PFSK-1 (cell line): ENCODE measurements around the gene CALML4.
A peak's percentile ranks its signal among the peaks of the same experiment; 100 is the strongest.

ENCODE experiments used
- FOXP2 ChIP-seq: optimal IDR thresholded peaks from 2 replicates; pipeline ENCODE3; 2011; ENCODE audit warnings: borderline replicate concordance, control low read depth, inconsistent platforms; ENCODE audit not compliant: insufficient read depth; ENCODE audit errors: extremely low read length, extremely low read depth
- POLR2AphosphoS5 ChIP-seq: IDR thresholded peaks from 2 replicates; pipeline ENCODE4 v1.6.1; 2012; ENCODE audit warnings: low read depth, mild to moderate bottlenecking, control low read depth, low read length, moderate library complexity
- SIN3A ChIP-seq: IDR thresholded peaks from 2 replicates; pipeline ENCODE4 v1.6.1; 2012; ENCODE audit warnings: mild to moderate bottlenecking, low read length, moderate library complexity, borderline replicate concordance; ENCODE audit not compliant: insufficient read depth
- TAF1 ChIP-seq: IDR thresholded peaks from 2 replicates; pipeline ENCODE4 v1.6.1; 2012; ENCODE audit warnings: low read length, control low read depth, borderline replicate concordance; ENCODE audit not compliant: insufficient read depth
- TF ChIP-seq, protein P1 (sequence below), 2 experiments: IDR thresholded peaks; 2 replicates each; pipeline versions ENCODE4 v1.6.1 to v1.8.0; 2011 to 2012; ENCODE audit warnings: low read depth in 2 of 2, low read length in 2 of 2, control low read depth in 1 of 2, inconsistent platforms in 1 of 2, mild to moderate bottlenecking in 1 of 2, moderate library complexity in 1 of 2; ENCODE audit not compliant: insufficient read depth in 1 of 2

Gene CALML4

GRCh38 chr15:68228143-68228970, 23.2 kb upstream of the CALML4 start:
- TF ChIP-seq, protein P1, sequence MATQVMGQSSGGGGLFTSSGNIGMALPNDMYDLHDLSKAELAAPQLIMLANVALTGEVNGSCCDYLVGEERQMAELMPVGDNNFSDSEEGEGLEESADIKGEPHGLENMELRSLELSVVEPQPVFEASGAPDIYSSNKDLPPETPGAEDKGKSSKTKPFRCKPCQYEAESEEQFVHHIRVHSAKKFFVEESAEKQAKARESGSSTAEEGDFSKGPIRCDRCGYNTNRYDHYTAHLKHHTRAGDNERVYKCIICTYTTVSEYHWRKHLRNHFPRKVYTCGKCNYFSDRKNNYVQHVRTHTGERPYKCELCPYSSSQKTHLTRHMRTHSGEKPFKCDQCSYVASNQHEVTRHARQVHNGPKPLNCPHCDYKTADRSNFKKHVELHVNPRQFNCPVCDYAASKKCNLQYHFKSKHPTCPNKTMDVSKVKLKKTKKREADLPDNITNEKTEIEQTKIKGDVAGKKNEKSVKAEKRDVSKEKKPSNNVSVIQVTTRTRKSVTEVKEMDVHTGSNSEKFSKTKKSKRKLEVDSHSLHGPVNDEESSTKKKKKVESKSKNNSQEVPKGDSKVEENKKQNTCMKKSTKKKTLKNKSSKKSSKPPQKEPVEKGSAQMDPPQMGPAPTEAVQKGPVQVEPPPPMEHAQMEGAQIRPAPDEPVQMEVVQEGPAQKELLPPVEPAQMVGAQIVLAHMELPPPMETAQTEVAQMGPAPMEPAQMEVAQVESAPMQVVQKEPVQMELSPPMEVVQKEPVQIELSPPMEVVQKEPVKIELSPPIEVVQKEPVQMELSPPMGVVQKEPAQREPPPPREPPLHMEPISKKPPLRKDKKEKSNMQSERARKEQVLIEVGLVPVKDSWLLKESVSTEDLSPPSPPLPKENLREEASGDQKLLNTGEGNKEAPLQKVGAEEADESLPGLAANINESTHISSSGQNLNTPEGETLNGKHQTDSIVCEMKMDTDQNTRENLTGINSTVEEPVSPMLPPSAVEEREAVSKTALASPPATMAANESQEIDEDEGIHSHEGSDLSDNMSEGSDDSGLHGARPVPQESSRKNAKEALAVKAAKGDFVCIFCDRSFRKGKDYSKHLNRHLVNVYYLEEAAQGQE (IDR thresholded peaks at IDR 0.05; ENCODE audit: insufficient read depth in 1 of 2, low read depth in 2 of 2, low read length in 2 of 2), result no peak
- TF ChIP-seq SIN3A, result peak; percentile 55; the same call in 1 of the 2 replicates

GRCh38 chr15:68227643-68228142, 22.6 kb upstream of the CALML4 start:
- TF ChIP-seq POLR2AphosphoS5 (no peak), SIN3A (no peak), FOXP2 (no peak), TAF1 (no peak)
- TF ChIP-seq, protein P1 (IDR thresholded peaks at IDR 0.05; ENCODE audit: insufficient read depth in 1 of 2, low read depth in 2 of 2, low read length in 2 of 2), result no peak

DNA sequence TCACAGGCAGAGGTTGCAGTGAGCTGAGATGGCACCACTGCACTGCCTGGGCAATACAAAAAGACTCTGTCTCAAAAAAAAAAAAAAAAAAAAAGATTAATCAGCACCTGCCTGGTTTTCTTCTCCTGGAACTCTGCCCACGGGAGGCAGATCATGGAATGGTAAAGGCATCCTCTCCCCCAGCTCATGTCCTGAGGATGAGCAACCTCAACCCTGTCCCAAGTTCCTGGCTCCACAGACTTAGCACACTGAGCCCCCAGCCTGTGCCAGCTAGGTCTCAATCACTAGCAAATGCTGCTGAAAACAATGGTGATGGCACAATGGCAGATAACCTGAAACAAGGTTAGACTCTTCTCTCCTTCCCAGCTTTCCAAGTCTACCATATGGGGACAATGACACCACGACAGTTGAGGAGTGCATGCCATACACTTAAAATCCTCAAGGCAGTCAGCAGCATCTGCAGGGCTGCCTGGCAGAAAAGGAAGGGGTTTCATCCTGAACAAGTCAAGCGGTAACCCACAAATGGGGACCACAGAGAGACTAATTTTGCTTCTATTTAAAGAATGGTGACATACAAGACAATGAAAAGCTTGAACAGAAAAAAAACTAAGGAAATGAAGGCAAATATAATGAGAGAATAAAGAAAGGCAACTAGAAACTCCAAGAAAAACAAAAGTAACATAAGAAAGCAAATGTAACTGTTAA, 19.6 kb upstream of the CALML4 start:
- TF ChIP-seq FOXP2 (no peak), TAF1 (no peak), SIN3A (no peak), POLR2AphosphoS5 (no peak)
- TF ChIP-seq, protein P1 (IDR thresholded peaks at IDR 0.05; ENCODE audit: insufficient read depth in 1 of 2, low read depth in 2 of 2, low read length in 2 of 2), result no peak

- TF ChIP-seq, protein P1 (IDR thresholded peaks at IDR 0.05; ENCODE audit: insufficient read depth in 1 of 2, low read depth in 2 of 2, low read length in 2 of 2), result no peak
- TF ChIP-seq TAF1 (no peak), SIN3A (no peak), POLR2AphosphoS5 (no peak), FOXP2 (no peak)
These were observed 19.0 kb upstream of the CALML4 start for GRCh38 chr15:68224108-68224507.

DNA sequence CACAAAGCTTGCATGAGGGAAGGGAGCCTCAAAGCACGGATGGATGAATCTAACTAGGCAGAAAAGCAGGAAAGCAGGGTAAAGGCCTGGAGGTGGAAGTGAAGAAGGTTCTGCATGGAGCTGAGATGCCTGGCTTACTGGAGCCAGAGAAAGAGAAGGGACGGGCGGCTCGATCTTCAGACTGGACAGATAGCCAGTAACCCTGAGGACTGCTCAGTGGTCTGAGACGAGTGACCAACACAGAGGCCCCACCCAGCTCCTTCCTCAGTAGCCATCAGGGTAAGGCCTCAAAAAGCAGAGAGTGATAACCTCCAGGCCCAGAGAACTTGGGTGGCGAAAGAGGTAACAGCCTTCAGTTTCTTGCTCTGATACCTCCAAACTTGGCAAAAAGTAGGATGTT, 18.0 kb upstream of the CALML4 start:
- TF ChIP-seq SIN3A (no peak), POLR2AphosphoS5 (no peak), TAF1 (no peak), FOXP2 (no peak)
- TF ChIP-seq, protein P1 (IDR thresholded peaks at IDR 0.05; ENCODE audit: insufficient read depth in 1 of 2, low read depth in 2 of 2, low read length in 2 of 2), result no peak
